AG04449 (cell line): Measurements from ENCODE around the gene COL5A1.

Experiments
- CTCF ChIA-PET: fragments of 350-600 bp; formaldehyde crosslinking; extraction: SDS; loops from one replicate; lab custom pipeline; 2021; ENCODE audit warnings: antibody characterized with exemption; lab: Yijun Ruan, JAX
- POLR2A ChIA-PET: fragments of 400-600, 350-600 bp; formaldehyde crosslinking; extraction: SDS; loops from one replicate; lab custom pipeline; 2020; ENCODE audit warnings: antibody characterized with exemption, inconsistent platforms; lab: Yijun Ruan, JAX
- DNase-seq: peaks from one replicate; pipeline ENCODE4 v3.0.0-alpha.2; 2010; ENCODE audit warnings: low read depth, low spot score
- H3K4me3 ChIP-seq: 2 replicates; pipeline ENCODE4 v1.5.1; 2011; ENCODE audit warnings: low read depth, mild to moderate bottlenecking, control low read depth, low read length
- TF ChIP-seq, protein P1 (sequence below): IDR thresholded peaks from one replicate; pipeline ENCODE4 v1.5.1; 2011; ENCODE audit warnings: mild to moderate bottlenecking, moderate library complexity, low read length, control low read depth, inconsistent platforms; ENCODE audit not compliant: insufficient read depth; ENCODE audit errors: missing control alignments

Gene COL5A1

GRCh38 chr9:134833294-134833880 lies 191.8 kb downstream of the COL5A1 start:
- CTCF ChIA-PET: no interaction called here
- no peak overlapping the region for H3K4me3 ChIP-seq
- DNase-seq: no peak
- TF ChIP-seq, protein P1, sequence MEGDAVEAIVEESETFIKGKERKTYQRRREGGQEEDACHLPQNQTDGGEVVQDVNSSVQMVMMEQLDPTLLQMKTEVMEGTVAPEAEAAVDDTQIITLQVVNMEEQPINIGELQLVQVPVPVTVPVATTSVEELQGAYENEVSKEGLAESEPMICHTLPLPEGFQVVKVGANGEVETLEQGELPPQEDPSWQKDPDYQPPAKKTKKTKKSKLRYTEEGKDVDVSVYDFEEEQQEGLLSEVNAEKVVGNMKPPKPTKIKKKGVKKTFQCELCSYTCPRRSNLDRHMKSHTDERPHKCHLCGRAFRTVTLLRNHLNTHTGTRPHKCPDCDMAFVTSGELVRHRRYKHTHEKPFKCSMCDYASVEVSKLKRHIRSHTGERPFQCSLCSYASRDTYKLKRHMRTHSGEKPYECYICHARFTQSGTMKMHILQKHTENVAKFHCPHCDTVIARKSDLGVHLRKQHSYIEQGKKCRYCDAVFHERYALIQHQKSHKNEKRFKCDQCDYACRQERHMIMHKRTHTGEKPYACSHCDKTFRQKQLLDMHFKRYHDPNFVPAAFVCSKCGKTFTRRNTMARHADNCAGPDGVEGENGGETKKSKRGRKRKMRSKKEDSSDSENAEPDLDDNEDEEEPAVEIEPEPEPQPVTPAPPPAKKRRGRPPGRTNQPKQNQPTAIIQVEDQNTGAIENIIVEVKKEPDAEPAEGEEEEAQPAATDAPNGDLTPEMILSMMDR: no peak
- POLR2A ChIA-PET: no interaction called here

GRCh38 chr9:134834217-134834956 lies 192.8 kb downstream of the COL5A1 start:
- POLR2A ChIA-PET: no interaction called here
- TF ChIP-seq, protein P1: no peak
- no peak for DNase-seq
- CTCF ChIA-PET: no interaction called here
- H3K4me3 ChIP-seq: no peak overlapping the region

DNA sequence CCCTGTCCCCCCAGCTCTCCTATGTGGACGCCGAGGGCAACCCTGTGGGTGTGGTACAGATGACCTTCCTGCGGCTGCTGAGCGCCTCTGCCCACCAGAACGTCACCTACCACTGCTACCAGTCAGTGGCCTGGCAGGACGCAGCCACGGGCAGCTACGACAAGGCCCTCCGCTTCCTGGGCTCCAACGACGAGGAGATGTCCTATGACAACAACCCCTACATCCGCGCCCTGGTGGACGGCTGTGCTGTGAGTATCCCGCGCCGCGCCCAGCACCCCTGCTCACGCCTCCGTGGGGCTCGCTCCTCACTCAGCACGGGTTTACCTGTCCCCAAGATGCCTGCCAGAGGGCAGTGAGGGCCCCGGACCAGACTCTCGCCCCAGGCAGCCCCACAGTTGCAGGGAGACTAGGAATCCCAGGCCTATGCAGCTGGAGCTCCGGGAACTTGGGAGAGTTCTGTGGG lies 193.4 kb downstream of the COL5A1 start:
- POLR2A ChIA-PET: no interaction called here
- CTCF ChIA-PET: no interaction called here
- TF ChIP-seq, protein P1: no peak
- DNase-seq: no peak
- H3K4me3 ChIP-seq: no peak overlapping the region

DNA sequence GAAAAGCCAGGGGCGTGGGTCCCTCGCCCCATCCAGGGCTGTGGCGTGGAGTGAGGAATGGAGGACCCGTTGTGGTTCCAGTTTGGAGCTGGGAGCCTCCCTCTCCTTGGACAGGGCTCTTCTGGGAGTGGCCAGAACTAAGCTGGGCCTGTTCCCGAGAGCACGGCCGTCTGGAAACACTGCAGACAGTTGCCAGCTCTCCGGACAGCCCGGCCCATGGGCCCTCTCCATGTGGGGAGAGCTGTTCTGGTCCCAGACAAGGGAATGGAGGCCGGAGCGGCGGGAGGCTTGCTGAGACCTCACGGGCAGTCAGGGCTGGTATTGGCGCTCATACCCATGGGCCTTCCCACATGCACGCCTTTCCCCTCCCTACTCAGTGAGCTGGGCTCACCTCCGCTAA lies 193.8 kb downstream of the COL5A1 start:
- TF ChIP-seq, protein P1: no peak
- CTCF ChIA-PET: no interaction called here
- DNase-seq: no peak
- no peak overlapping the region for H3K4me3 ChIP-seq
- POLR2A ChIA-PET: no interaction called here

GRCh38 chr9:134835987-134836386 lies 194.4 kb downstream of the COL5A1 start:
- TF ChIP-seq, protein P1: no peak
- no peak overlapping the region for H3K4me3 ChIP-seq
- CTCF ChIA-PET: no interaction called here
- POLR2A ChIA-PET: no interaction called here
- DNase-seq: no peak

GRCh38 chr9:134836406-134836970 lies 194.9 kb downstream of the COL5A1 start:
- TF ChIP-seq, protein P1: no peak
- DNase-seq: no peak
- POLR2A ChIA-PET: no interaction called here
- H3K4me3 ChIP-seq: no peak overlapping the region
- CTCF ChIA-PET: no interaction called here
